Measurements from ENCODE around the gene BUB1.
"Not testable (repeated sequence)": the region's sequence is repeated elsewhere in the genome, so short reads cannot be mapped to it uniquely, and the experiment has no call there.

The BUB1 gene

DNA sequence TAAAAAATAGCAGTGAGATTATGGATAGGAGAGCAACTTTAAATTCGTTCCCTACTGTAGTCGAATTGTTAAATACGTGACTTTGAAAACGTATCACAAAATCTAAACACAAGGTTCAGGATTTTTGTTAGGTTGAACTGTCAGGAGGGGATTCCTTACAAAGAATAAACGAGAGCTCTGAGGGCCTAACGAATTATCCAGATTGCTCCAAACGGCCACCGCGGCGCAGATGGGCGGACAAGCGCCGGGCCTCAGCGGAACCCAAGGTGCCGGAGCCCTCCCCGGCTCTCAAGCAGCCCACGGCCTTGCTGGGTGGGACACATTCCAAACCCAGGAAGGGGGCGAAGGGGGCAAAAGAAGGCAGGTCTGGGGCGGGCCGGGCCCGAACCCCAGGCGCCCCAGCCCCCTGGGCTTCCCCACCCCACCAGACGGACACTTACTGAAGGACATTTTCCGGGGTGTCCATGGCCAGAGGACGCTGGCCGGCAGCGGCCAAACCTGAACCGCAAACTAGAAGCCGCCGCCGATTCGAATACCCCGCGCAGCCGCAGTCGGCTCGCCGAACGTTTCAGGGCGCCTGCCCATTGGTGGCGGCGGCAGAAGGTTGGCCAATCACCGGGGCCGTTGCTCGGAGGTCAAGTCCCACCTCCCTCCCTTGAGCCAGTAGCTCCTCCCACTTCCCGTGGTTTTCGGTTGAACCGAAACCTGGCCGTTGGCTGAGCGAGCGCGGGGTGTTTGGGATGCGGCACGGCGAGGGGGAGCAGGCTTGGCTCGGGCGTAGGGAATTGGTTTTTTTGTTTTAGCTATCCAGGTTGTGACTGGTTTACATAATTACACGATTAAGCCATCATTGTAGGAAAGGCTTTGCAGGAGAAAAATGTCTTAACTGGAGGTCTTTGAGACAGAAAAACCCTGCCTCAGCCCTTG lies at the start of gene BUB1:
Gene BUB1, minus strand, starts transcription at position 534 of the 927 bp plus-strand sequence. Its CDS starts 68 bp downstream, at position 466.
- DNase-seq (ENCODE audit: low read depth in 2 of 2), result peak; percentile 92 to 93

DNA sequence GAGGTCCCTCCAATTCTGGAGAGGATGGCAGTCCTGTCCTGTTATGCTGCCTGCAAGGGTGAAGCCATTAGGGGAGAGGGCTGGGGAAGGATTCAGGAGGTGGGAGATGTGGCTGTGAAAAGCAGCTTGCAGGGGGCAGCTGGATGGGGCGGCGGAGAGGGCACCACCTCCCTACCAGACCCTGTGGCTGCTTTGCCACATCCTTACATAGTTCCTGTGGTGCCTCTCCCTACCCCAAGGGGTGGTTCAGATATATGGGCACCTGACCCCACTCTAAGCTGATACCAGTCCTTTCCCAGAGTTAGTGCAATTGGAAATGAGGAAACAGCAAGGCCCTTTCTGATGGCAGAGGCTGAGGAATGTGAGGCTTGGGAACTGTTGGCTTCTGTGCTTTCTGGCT lies 48.4 kb upstream of the BUB1 start:
- DNase-seq (ENCODE audit: low read depth in 2 of 2), result no peak

DNA sequence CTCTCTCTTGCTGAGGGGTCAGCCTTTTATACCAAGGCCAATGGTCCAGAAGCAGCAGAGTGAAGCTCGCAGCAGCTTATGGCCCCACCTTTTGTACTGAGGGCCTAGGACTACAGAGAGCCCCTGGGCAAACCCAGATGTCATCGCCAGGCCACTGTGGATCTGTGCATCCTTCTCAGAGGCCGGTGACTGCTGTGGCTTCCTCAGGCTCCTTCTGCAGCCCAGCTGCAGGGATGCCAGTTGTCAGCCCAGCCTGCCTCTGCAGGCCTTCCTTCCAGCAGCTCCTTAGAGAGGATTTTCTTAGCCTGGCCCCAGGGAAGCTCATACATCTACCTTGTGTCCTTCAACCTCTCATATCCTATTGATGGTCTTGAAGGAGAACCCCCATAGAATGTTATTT lies 48.0 kb upstream of the BUB1 start:
- DNase-seq (ENCODE audit: low read depth in 2 of 2), result no peak

DNA sequence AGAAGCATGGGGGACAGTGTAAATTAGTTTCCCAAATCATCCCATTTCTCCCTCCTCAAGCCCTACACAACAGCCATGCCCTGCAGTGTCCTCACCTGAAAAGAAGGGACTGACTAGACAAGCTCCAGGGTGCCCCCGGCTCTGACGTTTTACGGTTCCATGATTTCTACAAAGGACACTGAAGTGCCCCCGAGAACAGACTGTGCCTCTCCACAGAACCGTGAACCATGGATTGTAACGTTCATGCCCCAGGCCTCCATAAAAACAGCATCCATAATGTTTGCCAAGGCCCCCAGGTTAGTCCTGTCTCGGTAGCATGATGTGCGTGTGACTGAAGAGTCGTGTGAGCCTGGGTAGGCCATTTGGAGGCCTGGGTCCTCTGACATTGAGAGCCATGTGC lies 47.5 kb upstream of the BUB1 start:
- DNase-seq (ENCODE audit: low read depth in 2 of 2), result no peak

DNA sequence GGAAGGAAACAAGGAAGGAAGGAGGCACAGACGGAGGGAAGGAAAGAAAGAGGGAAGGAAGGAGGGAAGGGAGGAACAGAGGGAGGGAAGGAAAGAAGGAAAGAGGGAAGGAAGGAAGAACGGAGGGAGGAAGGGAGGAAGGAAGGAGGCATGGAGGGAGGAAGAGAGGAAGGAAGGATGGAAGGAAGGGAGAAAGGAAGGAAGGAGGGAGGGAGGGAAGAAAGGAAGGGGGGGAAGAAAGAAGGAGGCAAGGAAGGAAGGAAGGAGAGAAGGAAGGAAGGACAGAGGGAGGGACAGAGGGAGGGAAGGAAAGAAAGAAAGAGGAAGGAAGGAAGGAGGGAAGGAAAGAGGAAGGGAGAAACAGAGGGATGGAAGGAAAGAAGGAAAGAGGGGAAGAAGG lies 47.0 kb upstream of the BUB1 start:
- DNase-seq (ENCODE audit: low read depth in 2 of 2), result no peak

DNA sequence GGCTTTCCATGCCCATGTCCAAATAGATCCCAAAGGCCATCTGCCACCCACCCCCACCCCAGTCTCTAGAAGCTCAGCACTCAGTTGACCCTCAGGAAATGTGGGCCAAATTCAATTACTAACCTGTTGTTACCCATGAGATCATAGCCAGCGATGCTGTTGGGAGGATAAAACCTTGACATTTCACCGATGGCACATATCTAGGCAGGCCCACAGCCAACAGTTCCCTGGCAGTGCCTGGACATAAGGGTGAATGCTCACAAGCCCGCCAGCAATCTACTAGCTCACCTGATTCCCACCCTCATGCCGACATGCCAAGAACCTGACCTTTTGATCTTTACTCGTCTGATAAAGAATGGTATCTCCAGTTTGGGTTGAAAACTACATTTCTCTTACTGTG lies 42.7 kb upstream of the BUB1 start:
- no peak for DNase-seq (ENCODE audit: low read depth in 2 of 2)

DNA sequence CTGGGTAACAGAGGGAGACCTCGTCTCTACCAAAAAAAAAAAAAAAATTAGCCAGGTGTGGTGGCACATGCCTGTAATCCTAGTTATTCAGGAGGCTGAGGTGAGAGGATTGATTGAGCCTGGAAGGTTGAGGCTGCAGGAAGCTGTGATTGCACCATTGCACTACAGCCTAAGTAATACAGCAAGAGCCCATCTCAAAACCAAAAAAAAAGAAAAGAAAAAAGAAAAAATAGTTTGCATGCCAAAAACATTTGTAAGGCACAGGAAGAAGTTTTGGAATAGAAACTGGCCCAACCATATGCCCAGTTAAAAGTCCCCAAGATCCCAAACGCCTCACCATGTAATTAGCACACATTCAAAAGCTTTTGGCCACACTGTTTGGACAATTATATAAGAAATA lies 41.1 kb upstream of the BUB1 start:
- DNase-seq (ENCODE audit: low read depth in 2 of 2), result no peak

DNA sequence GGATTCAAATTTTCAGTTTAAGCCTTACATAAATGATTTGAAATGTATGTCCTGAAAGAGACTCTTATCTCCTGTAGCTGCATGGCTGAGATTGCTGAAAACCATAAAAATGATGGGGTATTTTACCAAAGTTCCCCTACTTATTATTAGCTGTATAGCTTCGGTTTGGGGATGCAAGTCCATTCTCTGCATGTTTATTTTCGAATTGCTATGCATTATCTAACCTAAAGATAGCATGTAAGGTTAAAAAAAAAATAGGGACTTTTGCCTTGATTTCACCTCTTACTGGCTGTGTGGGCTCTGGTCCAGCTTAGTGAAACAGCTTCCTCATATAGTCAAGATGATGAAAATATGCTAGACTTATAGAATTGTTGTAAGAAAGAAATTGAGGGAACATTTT lies 40.5 kb upstream of the BUB1 start:
- no peak for DNase-seq (ENCODE audit: low read depth in 2 of 2)

DNA sequence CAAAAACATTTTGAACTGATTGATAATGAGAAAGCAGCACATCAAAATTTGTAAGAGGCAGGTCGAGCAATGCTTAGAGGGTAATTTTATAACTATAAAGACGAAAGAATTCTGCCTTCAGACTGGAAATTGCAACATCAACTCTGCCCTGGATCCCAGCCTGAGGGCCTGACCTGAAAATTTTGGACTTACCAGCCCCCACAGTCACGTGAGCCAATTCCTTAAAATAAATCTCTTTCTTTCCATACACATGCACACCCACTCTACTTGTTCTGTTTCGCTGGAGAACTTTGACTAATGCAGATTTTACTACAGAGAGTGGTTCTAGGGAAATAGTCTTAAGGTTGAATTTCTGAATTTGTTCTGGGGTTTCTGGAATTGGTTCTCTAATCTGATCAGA lies 39.9 kb upstream of the BUB1 start:
- DNase-seq (ENCODE audit: low read depth in 2 of 2), result no peak

DNA sequence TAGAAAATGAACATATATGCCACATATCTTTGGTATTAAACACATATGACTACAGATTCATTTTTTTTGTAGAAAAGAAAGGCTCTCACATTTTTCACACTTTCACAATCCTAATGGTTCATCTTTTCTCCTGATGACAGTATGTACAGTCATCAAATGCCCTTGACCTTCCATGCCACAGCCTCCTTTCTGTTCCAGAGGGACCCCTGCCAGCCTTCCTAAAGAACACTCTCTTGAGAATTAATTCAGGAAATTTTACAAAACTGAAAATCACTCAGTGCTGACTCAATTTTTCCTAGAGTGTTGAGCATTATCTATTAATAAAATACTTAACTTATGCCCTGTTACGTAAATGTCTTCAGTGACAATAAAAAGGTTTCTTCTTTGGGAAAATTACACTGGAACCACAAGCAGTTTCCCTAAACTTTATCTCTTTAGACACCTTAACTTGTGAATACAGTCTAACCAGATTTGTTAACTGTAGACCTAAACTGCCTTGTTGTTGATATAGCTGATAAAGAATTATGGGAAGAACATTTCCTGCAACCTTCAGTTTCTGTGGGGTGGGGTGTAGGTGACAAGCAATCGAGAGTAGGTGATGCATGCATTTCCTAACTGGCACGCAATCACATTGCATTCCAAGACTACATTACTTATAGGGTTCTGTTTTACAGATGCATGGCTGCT lies 39.2 kb upstream of the BUB1 start:
- no peak for DNase-seq (ENCODE audit: low read depth in 2 of 2)

DNA sequence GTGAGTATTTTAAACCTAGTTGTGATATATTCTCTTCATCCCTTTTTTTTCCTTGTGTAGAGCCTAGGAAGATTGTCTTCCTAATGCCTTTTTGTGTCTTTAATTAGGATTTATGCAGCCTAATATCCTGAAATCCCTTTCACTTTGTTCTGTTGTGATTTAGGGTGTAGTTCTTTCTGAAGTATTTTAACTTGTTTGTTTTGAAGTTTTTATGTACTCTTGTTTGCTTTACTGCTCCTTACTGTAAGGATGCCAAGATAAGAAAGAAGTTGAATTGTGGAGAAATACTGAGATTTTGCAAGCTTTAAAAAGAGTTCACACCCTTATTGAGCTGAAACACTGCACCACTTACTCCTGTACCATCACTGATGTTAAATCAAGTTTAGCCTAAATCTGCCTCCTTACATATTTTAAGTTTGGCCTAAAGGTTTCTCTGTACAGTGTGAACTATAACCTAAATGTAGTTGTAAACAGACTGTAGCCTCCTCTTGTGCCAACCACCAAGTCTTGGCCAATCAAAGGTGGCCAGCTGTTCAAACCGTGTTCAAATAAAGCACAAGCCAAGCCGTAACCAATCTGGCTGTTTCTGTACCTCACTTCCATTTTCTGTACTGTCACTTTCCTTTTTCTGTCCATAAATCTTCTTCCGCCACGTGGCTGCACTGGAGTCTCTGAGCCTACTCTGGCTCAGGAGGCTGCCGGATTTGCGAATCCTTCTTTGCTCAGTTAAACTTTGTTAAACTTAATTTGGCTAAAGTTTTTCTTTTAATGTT lies 36.8 kb upstream of the BUB1 start:
- DNase-seq (ENCODE audit: low read depth in 2 of 2), result no peak

DNA sequence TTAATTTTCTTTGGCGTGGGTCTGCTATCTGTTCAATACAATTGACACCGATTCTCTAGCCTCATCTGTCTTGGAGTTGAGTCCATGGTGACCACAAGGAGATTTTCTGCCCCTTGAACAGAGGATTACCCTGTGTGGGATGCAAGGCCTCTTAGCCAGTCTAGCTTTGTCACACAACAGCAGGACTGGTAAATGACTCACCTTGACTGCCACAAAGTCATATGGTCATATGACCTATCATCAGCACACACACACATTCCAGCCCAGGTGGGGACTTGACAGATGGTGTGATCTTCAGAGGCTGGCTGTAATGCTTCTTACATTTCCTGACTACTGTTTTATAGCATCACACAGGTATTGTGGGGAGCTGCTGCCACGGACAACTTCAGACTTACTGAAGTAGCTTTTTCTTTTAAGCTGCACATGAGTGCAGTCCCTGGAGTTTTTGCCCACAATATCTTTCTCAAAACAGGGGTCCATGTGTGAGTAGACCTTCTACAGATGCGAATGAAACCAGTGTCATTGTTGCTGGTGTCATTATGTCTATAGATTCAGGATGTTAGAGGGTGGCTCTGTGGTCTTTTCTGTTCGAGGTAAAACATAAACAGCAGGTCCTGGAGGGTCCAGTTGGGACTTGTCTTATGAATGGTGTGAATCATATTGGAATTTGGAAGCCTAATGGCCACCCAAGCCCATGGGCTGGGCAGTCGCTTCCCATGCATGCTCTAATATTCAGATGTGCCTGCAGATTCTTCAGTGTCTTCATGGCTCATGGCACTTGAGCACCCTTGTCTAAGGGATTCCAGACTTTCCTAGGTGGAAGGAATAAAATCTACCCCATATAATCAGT lies 35.9 kb upstream of the BUB1 start:
- no peak for DNase-seq (ENCODE audit: low read depth in 2 of 2)

DNA sequence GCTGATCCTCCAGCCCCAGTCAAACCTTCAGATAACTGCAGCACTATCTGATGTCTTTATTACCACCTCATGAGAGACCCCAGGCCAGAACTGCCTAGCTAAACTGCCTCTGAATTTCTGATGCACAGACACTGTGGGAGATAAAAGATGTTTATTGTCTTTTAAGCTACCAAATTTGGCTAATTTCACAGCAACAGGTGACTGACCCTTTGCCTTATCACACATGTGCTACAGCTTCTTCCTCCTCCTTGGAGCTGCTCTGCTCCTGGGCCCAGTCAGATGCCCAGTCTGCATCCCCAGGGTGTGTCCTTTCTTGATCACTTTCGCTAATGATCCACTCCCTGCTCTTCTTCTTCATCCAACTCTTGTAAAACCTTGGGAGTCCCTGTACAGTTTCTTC lies 34.9 kb upstream of the BUB1 start:
- no peak for DNase-seq (ENCODE audit: low read depth in 2 of 2)

DNA sequence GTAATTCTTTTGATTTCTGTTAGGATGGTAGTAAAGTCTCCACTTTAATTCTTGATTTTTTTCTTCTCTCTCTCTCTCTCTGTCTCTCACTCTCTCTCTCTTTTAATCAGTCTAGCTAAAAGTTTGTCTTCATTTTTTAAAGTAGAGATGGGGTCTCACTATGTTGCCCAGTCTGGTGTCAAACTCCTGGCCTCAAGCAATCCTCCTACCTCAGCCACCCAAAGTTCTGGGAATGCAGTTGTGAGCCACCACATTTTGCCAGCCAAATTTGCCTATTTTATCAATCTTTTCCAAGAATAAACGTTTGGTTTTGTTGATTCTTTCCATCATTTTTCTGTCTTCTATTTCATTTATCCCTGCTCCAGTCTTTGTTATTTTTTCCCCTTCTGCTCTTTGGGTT lies 30.6 kb upstream of the BUB1 start:
- no peak for DNase-seq (ENCODE audit: low read depth in 2 of 2)

DNA sequence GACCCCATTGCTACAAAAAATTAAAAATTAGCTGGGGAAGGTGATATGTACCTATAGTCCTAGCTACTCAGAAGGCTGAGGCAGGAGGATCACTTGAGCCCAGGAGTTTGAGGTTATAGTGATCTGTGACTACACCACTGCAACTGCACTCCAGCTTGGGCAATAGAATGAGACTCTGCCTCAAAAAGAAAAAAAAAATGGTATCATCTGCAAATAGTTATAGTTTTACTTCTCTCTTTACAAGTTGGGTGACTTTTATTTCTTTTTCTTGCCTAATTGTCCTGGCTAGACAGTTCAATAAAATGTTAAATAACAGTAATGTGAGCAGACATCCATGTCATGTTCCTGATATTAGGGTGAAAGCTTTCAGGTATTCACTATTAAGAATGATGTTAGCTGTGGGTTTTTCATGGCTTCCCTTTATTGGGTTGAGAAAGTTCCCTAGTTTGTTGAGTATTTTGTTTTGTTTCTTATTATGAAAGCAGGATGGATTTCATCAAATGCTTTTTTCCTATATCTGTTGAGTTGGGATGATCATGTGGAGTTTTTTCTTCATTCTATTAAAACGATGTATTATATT lies 29.6 kb upstream of the BUB1 start:
- no peak for DNase-seq (ENCODE audit: low read depth in 2 of 2)

DNA sequence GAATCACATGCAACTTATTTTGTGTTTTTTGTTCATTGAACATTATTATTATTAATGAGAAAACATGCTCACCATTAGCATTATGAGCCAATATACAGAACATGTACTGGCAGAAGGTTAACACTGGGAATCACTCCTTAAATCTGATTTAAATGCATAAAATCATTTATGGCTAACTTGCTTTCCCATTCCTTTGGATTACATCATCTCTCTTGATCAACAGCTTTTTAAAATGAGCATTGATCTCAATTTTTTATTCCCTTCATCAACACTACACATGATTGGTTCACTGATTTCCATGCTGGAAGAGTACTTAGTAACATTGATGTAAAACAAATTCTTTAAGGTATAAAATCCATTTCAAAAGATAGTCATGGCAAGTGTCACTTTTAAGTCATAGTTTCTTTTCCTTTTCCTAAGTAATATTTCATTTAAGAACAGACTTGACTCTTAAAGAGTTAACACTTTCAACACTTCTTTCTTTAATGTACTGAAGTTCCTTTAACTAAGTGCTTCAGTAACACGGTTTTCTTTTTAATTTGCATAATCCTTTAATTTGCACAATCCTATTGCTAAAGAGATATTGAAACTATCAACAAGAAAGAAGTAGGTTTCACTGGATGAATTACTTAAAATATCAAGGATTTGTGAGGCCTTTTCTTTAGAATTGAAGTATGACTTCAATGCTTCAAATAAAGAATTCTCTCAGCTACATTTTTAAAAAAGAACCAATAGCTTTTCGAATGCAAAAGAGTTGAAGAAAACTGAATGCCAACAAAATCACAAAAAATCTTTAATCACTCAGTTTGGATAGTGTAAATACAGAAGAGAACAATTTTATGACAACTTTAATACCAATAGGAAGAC lies 24.9 kb upstream of the BUB1 start:
- DNase-seq (ENCODE audit: low read depth in 2 of 2), result no peak

DNA sequence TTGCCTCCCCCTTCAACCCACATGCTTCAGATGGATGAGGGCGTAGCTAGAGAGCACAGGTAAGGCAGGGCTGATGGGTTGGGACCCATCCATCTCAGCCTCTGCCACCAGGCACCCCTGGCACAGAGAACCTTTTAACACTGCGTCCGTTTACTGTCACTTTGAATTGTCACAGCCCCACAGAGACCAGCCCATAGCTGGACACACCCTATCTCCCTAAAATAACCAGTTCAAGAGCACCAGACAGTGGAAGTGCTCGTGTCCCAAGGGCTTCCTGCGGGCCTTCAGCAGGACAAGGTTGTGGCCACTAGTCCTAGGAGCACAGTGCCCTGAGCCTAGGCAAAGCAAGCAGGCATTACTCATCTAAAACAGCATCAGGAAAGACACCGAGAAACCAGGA lies 20.4 kb upstream of the BUB1 start:
- not testable (repeated sequence) for DNase-seq (ENCODE audit: low read depth in 2 of 2)

DNA sequence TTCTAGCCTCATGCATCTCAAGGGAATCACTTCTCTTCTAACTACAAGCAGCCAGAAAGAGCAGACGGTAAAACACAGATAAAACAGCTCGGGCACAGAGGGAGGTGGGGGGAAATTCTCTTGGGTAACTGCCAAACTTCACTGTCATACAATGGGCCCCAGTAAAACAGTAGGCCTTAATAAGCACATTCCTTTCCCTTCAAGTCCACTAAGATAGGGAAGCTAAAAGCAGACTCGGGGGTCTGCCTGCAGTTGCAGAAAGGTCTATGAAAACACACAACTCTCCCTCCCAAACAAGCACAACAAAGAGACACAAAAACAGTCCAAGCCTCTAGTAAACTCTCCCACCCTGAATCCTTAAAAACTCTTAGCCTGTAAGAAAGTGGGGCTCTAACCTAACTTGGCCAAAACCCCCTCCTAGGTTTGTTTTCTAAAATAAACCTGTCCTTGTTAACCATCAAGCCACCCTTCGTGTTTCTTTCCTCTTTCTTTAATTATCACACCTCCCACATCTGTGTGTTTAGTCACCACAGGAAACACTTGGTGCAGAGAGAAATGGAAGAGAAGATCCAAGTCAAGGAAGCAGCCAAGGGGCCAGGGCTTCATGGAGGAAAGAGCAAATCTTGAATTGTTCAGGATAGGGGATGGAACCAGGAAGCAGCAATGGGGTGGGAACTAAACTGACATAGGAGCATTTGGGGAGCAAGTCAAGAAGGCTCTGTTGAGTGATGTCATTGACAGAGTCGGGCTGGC lies 17.5 kb upstream of the BUB1 start:
- not testable (repeated sequence) for DNase-seq (ENCODE audit: low read depth in 2 of 2)

DNA sequence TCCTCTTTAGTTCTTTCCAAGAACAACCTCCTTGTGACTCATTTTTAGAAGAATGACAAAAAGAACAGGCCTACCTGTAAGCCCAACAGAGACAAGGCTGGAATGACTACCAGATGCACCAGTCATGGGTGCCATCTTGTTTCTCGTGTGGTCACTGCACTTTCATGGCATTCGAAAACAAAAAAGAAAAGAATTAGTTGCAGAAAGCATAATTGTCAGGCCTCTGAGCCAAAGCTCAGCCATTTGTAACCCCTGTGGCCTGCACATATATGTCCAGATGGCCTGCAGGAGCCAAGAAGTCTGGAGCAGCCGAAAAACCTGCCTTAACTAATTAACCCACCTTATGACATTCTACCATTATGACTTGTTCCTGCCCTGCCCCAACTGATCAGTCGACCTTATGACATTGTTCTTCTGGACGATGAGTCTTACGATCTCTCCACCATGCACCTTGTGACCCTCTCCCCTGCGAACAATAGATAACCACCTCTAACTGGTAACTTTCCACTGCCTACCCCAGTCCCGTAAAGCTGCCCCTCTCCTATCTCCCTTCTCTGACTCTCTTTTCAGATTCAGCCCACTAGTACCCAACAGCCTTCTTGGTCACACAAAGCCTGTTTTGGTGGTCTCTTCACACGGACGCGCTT lies 13.9 kb upstream of the BUB1 start:
- DNase-seq (ENCODE audit: low read depth in 2 of 2), result no peak
